OCI-LY3 (cell line): ENCODE results near the gene CENPM.

Experiments used
- EZH2phosphoT487 ChIP-seq: fragments of 200-600 bp; shearing (Covaris generic); IDR thresholded peaks from 2 replicates; pipeline ENCODE4 v1.6.1; 2018; ENCODE audit warnings: antibody characterized with exemption, mixed run types, low read depth
- TF ChIP-seq, protein P1 (sequence below): fragments of 200-600, 300-600 bp; sonication (generic); IDR thresholded peaks from 2 replicates; pipeline ENCODE4 v1.5.1; 2014; ENCODE audit warnings: antibody characterized with exemption, low read length, low read depth

GRCh38 chr22:41971431-41971830 lies 24.5 kb upstream of the CENPM start:
- TF ChIP-seq, protein P1, sequence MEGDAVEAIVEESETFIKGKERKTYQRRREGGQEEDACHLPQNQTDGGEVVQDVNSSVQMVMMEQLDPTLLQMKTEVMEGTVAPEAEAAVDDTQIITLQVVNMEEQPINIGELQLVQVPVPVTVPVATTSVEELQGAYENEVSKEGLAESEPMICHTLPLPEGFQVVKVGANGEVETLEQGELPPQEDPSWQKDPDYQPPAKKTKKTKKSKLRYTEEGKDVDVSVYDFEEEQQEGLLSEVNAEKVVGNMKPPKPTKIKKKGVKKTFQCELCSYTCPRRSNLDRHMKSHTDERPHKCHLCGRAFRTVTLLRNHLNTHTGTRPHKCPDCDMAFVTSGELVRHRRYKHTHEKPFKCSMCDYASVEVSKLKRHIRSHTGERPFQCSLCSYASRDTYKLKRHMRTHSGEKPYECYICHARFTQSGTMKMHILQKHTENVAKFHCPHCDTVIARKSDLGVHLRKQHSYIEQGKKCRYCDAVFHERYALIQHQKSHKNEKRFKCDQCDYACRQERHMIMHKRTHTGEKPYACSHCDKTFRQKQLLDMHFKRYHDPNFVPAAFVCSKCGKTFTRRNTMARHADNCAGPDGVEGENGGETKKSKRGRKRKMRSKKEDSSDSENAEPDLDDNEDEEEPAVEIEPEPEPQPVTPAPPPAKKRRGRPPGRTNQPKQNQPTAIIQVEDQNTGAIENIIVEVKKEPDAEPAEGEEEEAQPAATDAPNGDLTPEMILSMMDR: no peak
- no peak for TF ChIP-seq EZH2phosphoT487
